ENCODE data around the gene MMADHC. TPM values are rescaled to one million over a fixed set of nuclear protein-coding genes. Genes with fewer than 3 reads are reported as not detected.

The MMADHC gene
- polyA plus RNA-seq (2013, experiment 1 of 2; ENCODE audit: insufficient read length) = 108 TPM
- polyA plus RNA-seq (2013, experiment 2 of 2; ENCODE audit: insufficient read length) = 112 TPM

DNA sequence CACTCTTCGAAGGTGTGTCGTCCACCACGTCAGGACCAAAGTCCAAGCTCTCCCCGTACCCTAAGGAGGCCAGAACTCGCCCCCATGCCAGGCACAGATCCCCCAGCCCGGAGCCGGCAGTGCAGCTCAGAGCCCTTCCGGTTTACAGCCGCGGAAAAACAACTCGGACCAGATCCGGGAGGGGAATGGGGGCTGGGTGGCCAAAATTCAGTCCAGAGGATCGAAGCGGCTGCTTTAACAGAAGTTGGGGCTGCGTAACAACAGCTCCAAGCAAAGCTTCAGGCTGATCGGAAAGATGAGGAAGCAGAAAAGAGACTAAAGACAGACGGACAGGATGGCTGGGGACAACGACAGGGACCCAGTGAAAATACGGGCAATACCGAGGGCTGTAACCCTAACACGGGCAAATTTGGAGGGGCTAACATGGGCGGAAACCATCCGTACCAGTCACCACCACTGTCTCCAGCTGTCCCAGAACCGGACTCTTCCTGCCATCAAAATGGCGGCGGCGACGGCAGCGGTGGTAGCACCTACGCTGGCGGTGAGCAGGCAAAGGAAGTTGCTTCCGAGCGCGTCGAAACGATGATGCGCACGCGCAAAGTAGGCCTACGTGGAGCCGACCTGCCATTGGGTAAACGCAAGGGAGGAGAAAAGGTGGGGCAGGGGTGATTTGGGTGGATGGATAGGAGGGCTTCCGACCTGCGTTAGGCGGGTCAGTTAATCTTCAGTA is at the start of gene MMADHC:
Gene MMADHC, minus strand, starts transcription at position 556 of the 730 bp plus-strand sequence. CDS start 678 bp downstream, outside the sequence.
- peak; percentile 97 for DNase-seq

- DNase-seq = no peak
Measured at GRCh38 chr2:149634103-149634502, 46.5 kb upstream of the MMADHC start.

DNA sequence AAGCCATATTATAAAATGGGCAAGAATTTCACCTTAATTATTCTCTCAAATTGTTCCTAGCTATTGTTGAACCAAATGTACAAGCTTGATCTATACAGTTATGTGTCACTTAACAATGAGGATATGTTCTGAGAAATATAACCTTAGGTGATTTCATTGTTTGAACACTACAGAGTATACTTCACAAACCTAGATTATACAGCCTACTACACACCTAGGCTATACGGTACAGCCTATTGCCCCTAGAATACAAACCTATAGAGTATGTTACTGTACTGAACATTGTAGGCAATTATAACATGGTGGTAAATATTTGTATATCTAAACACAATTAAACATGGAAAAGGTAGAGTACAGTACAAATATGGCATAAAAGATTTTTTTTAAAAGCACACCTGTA is 42.9 kb upstream of the MMADHC start:
- DNase-seq = no peak

DNA sequence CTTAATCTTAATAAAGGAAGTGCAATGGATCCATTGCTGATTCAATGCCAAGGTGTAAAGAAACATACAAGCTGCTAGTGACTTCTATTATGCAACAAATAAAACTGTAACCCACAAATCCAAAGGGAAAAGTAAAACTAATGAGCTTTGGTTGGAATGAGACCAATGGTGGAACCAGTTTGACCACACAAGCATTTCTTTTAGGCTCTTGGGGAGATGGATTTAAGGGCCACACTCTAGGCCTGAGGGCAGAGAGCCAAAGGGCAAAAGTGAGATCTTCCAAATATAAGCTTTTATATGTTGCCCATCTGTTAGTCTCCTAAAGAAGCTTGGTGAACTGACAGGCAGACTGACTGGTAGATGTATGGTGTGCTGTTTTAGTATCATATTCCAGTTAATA is 41.5 kb upstream of the MMADHC start:
- no peak for DNase-seq

DNA sequence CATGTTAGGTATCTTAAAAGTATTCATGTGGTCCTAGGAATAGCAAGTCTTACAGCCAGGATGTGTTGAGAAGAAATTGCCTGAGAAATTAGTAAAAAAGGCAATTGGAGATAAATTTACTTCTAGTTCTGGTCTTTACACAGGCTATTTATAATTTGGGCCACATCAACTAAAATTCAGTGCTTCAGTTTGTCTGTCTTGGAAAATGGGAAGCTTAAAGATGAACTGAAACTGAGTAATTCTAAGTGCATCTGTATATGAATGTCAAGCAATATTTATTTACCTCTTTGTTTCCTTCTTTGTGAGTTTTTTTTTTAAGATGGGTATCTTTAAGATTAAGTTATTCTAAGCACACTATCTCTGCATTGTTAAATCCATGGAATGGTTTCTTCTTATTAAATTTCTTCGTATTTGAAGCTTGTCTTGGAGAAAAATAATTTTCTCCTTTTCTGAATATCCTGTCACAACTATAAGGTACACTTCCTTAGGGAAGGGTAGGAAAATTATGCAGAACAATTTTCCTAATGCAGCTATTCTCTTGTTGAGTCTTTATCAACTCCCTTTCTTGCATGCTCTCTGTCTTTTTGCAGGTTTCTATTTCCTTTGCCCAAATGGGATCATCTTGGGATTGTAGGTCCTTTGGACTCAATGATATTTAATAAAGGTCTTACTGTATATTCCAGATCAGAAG is 39.7 kb upstream of the MMADHC start:
- DNase-seq = no peak

DNA sequence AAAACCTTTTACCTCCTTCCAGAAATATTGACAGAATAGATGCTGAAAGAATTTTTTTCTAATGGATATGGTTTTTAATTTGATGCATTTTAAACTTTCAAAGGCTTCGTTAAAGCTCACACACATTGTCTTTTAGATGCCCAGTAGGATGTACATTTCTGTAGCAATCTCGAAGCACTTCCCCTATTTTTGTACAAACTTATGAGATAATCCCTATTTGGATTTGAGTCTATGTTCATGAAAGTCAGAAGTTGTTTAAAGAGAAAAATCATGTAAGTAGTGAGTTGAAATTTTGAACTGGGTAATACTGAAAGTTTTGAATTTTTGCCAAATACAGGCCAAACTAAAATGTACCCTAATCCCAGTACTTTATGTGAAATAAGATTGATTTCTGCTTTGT is 38.1 kb upstream of the MMADHC start:
- no peak for DNase-seq

GRCh38 chr2:149625271-149625670 is 37.7 kb upstream of the MMADHC start:
- no peak for DNase-seq

DNA sequence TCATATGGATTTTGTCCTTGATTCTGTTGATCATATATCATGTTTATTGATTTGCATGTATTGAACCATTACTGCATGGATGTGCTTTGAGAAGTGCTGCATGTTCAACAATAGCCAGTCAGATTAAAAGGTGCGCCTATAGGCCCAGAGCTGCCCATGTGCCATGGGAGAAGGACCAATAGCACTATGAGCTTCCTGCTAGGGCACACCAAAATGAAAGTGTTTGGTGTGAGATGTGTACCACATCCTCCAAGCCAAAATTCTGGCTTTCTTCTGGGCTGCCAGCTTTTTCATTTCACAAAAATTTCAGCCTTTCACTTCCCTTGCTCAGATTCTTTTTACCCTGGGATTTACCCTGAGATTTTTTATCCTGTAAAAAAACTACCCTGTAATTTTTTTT is 34.8 kb upstream of the MMADHC start:
- DNase-seq = no peak

DNA sequence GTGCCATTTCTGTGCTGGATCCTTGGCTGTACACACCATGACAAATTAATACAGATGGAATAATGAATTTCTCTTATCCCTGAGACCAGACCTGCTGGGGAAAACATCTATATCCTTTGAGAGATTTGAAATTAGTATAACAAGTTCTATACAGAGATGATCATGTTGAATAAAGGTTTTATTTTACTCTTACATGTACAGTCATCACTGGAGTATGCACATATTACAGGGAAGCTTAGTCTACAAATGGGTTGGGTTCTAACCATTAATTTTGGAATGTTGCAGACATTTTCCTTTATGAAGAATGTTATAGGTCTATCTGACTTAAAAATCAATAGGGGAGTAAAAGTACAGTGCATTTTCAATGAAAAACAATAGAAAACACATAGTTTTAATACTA is 29.9 kb upstream of the MMADHC start:
- peak; percentile 75 for DNase-seq

DNA sequence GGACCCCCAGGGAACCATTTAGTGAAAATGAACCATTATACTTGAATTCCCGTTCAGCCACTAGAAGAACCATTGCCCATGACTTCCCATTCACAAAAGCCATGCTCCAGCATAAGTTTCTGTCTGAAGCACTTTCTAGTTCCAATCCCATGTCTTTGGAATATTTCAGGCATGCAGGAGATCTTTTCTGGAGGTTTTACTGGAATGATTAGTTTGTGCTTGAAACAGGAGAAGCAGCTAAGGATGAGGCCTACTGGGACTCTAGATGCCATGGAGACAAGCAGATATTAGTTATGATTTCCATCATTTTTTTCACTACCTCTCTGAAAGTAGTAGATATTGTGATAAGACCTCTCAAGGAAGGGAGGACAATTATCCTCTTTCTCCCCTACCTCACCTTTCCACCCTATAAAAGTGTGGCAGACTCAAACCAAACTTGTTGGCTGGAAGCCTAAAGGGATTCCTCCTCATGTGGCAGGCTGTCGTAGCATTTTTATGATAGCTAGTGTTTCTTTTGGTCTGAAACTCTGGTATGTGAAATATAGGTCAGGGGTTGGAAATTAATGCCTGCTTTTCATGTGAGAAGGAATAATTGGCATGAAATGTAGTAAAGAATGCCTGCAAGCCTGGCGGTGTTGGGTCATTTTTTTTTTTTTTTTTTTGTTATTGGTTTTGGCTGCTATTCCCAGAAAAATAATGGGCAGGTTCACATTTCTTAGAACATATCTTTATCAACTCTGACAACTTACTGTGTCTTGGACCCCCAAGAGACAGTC is 29.3 kb upstream of the MMADHC start:
- DNase-seq = peak; percentile 59

GRCh38 chr2:149613704-149614103 is 26.1 kb upstream of the MMADHC start:
- DNase-seq = peak; percentile 83

- DNase-seq = peak; percentile 74
Measured at GRCh38 chr2:149612122-149612521, 24.5 kb upstream of the MMADHC start.

GRCh38 chr2:149611100-149611820 is 23.7 kb upstream of the MMADHC start:
- no peak for DNase-seq

GRCh38 chr2:149606251-149606811 is 18.8 kb upstream of the MMADHC start:
- peak; percentile 12 for DNase-seq

- no peak for DNase-seq
Measured at GRCh38 chr2:149603248-149603647, 15.7 kb upstream of the MMADHC start.

DNA sequence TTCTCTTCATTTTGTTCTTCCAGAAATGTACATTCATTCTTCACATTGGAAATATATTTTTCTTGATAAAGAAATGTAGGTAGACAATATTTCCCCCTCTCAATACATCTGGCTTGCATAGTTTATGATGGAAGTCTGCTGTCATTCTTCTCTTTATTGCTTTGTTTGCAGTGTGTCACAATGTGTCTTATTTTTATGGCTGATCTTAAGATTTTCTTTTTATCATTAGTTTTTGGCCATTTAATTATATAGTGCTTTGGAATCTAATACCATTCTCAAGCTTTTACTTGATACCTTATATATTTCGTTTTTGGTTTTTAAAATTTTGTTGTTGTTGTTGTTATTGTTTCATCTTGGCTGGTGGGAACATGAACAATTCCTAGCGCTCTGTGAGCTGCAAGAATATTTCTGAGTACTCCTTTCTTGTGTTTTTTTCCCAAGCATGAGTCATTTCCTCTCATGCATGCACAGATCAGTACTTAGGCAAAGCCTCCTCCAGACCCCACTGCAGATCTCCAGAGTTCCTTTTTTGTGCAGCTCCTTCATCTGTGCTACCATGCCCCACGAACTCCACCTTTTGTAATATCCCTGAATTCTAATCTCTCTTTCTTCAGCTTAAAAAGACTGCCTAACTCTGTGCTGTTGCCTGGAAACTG is 13.7 kb upstream of the MMADHC start:
- DNase-seq = peak; percentile 21

DNA sequence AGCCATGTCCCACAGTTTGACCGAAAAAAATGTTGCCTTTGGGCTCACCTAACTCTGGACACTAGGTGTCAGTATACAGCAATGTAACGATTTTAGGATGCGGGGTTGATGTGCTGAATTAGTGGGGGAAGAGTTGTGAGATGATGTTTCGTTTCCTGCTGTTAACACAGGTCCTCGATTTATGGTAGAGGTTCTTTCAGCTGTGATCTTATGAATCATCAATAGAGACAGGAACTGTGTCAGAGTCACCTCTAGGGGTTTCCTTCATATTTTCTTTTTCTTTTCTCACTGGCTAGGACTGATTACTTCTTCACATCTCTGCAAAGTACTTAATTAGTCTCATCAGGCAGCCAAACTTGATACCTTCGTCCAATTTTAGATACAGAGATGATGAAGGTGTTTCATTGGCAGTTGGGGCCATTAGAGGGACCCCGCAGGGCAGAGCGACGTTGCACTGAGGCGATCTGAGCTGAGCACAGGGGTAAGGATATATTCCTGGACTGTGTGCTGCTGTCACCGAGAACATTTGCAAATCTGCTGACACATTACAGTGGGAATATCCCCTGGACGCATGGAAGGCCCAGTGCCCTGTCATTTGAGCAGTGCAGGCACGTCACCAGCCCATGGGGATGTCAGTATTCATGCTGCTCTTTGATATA is 10.2 kb upstream of the MMADHC start:
- peak; percentile 94 for DNase-seq

DNA sequence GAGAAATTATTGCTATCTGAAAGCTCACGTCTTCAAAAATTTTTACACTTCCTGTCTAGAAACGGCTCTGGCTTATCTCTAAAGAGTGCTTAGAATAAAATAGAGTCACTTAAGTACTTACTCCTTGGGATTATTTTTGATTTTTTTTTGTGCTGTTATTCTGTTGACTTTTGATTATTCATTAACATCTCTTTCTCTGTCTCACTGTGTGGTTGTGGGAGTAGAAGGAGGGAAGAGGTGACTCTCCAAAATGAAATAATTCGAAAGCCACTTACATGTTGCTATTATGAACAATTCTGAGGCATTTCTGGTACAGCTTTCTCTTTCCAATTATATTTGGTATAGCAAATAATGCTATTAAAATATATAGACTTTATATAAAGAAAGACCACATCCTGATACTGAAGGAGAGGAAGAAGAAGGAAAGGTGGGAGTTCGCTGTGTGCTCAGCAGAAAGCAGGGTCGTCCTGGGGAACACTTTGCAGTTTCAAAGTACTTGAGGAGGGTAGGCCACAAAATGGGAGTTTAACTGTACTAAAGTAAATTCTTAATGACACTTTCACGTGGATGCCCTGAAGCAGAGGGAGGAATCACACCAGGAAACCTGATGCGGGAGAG is 9.6 kb upstream of the MMADHC start:
- DNase-seq = no peak

DNA sequence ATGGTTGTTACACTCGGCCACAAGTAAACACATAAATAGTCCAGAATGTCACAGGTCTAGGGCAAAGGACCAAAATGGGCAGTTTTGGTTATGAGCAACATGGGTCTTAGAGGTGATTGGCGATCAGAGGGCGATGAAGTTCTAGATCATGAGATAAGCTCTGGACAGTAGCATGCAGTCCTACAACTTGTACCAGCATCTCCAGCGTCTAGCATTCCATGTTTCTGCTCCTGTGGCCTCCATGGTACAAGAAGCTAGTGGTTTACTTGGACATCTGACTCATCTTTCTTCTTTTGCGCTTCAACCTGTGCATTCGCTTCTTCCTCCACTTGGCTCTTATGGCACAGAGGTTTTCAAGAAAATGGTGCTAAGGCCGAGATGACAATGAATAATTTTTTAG is 8.9 kb upstream of the MMADHC start:
- DNase-seq = no peak

All from fibroblast of skin of abdomen (primary cell).